Peyer's patch (tissue), 4 donors: Measurements from ENCODE around the gene PRSS33. TPM values are rescaled to one million over a fixed set of nuclear protein-coding genes. Genes with fewer than 3 reads are reported as not detected.

Experiments used
- DNase-seq, 3 donors: peaks; one replicate each; pipeline ENCODE4 v3.0.0-alpha.2; 2017 to 2019
- H3K27ac ChIP-seq, 4 donors: fragments of 200-600 bp; sonication (generic); one replicate each; pipeline ENCODE4 v1.5.1; 2016 to 2019
- H3K27me3 ChIP-seq, 2 donors: fragments of 200-600 bp; sonication (generic); one replicate each; pipeline ENCODE4 v1.5.1; 2019
- H3K36me3 ChIP-seq, 3 donors: fragments of 200-600 bp; sonication (generic); one replicate each; pipeline ENCODE4 v1.5.1; 2016 to 2019
- H3K4me1 ChIP-seq, 4 donors: fragments of 200-600 bp; sonication (generic); one replicate each; pipeline ENCODE4 v1.5.1; 2016 to 2019
- H3K4me3 ChIP-seq, 4 donors: fragments of 200-600 bp; sonication (generic); 1 replicate in 3 of 4; 2 replicates in 1 of 4; pipeline ENCODE4 v1.5.1; 2016 to 2019; ENCODE audit warnings: mild to moderate bottlenecking in 1 of 4
- H3K9me3 ChIP-seq, 4 donors: fragments of 200-600 bp; sonication (generic); one replicate each; pipeline ENCODE4 v1.5.1; 2016 to 2019; ENCODE audit warnings: mild to moderate bottlenecking in 1 of 4
- POLR2A ChIP-seq, 2 donors: fragments of 450-650 bp; IDR thresholded peaks; one replicate each; pipeline ENCODE4 v1.5.1; 2017; ENCODE audit warnings: antibody characterized with exemption in 2 of 2, mild to moderate bottlenecking in 2 of 2, moderate library complexity in 2 of 2
- total RNA-seq, 4 donors: library from RNA; depleted of rRNA; stranded (reverse); fragments of >200 nt; gene quantifications; one replicate each; pipeline ENCODE4 v1.1.0, GENCODE V29; 2016
- TF ChIP-seq, protein P1 (sequence below), 6 experiments: fragments of 450-650 bp in 4 of 6; fragments of 200-600 bp in 2 of 6; sonication (generic) in 1 of 6; IDR thresholded peaks; one replicate each; pipeline ENCODE4 v1.5.1; 2017 to 2019; ENCODE audit warnings: antibody characterized with exemption in 6 of 6, mild to moderate bottlenecking in 3 of 6, moderate library complexity in 1 of 6

PRSS33 gene
- total RNA-seq, 4 donors from 2014 or later, result not detected

DNA sequence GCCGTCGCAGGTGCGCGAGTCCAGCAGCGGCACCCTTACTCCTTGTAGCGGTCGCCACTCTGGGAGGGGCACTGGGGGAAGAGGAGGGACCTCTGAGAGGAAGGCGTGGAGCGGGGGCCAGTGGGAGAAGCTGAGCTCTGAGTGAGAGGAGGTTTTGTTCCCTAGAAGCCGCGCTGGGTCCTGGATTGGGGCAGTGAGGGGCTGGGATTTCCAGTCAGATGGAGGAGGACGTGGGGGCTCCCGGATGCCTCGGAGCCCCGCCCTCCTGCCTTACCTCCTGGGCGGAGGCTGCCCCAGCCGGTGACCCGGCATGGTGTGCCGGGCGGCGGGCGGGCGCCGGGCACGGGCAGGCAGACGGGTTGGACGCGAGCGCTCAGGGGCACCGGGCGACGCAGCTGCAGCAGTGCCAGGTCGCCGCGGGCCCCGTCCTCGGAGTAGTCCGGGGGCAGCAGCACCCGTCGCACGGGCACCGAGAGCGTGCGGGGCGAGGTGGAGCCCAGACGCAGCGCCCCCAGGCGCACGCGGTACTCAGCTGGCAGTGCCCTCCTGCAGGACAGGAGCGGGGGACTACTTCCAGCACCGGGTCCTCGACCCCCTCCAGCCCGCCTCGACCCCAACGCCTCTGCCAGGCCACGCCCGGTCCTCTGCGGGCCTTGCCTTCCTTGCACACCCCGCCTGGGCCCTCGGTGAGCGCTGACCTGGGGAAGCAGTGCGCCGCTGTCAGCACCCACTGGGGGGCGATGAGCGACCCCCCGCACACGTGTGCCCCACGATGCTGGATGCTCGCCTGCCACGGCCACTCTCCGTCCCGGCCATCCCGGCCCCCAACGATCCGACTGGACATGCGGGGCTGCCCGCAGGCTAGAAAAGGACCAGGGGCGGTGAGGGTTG lies 2.0 kb downstream of the PRSS33 start:
- Histone ChIP-seq H3K4me3 (peak overlapping the region; percentile 27 to 59 (median 52)), H3K36me3 (no peaks in the 10 kb centered on the region), H3K27me3 (peaks cover 0 to 8% of the 10 kb centered on the region in 2 donors), H3K9me3 (no peaks in the 10 kb centered on the region), H3K4me1 (peaks cover 0 to 21% (median 10%) of the 10 kb centered on the region in 4 donors), H3K27ac (peak overlapping the region in 1 of 4 donors; percentile 55)
- peak in 2 of 3 donors; percentile 53 for DNase-seq
- TF ChIP-seq, protein P1, sequence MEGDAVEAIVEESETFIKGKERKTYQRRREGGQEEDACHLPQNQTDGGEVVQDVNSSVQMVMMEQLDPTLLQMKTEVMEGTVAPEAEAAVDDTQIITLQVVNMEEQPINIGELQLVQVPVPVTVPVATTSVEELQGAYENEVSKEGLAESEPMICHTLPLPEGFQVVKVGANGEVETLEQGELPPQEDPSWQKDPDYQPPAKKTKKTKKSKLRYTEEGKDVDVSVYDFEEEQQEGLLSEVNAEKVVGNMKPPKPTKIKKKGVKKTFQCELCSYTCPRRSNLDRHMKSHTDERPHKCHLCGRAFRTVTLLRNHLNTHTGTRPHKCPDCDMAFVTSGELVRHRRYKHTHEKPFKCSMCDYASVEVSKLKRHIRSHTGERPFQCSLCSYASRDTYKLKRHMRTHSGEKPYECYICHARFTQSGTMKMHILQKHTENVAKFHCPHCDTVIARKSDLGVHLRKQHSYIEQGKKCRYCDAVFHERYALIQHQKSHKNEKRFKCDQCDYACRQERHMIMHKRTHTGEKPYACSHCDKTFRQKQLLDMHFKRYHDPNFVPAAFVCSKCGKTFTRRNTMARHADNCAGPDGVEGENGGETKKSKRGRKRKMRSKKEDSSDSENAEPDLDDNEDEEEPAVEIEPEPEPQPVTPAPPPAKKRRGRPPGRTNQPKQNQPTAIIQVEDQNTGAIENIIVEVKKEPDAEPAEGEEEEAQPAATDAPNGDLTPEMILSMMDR (IDR thresholded peaks at IDR 0.05), result peak in 1 of 6 experiments; percentile 14
- TF ChIP-seq POLR2A (IDR thresholded peaks at IDR 0.05), result no peak

DNA sequence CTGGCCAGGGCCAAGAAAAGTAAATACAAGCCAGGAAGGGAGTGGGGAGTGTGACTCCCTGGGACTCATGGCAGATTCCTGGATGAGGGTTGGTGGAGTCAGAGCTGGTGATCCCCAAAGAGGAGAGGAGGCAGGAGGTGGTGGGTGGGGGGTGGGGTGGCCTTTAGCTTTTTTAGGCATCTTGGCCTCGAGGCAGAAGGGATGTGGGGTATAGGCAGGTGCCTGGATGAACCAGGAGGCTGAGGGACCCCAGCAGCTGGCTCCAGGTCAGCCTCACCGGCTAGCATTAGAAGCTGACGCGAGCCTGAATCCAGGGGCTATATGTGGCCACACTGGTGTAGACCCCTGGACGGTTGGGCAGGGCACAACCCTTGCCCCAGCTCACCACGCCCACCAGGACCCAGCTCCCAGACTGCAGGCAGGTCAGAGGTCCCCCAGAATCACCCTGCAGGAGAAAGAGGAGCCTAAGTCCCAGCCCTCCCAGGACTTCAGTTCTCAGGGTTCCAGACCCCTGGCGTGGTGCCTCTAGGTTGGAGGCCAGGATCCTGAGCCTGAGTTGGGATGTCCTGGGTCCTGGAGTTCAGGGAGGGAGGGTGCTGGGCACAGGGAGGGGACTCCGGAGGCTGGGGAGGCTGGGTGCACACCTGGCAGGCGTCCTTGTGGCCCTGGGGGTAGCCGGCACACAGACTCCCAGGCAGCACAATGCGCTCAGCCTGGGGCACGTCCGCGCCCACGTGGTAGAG lies 2.8 kb downstream of the PRSS33 start:
- Histone ChIP-seq H3K4me3 (peak overlapping the region; percentile 27 to 59 (median 52)), H3K36me3 (no peaks in the 10 kb centered on the region), H3K27me3 (peaks cover 0 to 8% of the 10 kb centered on the region in 2 donors), H3K4me1 (peaks cover 0 to 21% (median 10%) of the 10 kb centered on the region in 4 donors), H3K27ac (peak overlapping the region in 1 of 4 donors; percentile 55), H3K9me3 (no peaks in the 10 kb centered on the region)
- DNase-seq, result peak in 2 of 3 donors; percentile 39 to 44
- no peak for TF ChIP-seq POLR2A (IDR thresholded peaks at IDR 0.05)
- TF ChIP-seq, protein P1 (IDR thresholded peaks at IDR 0.05), result no peak

DNA sequence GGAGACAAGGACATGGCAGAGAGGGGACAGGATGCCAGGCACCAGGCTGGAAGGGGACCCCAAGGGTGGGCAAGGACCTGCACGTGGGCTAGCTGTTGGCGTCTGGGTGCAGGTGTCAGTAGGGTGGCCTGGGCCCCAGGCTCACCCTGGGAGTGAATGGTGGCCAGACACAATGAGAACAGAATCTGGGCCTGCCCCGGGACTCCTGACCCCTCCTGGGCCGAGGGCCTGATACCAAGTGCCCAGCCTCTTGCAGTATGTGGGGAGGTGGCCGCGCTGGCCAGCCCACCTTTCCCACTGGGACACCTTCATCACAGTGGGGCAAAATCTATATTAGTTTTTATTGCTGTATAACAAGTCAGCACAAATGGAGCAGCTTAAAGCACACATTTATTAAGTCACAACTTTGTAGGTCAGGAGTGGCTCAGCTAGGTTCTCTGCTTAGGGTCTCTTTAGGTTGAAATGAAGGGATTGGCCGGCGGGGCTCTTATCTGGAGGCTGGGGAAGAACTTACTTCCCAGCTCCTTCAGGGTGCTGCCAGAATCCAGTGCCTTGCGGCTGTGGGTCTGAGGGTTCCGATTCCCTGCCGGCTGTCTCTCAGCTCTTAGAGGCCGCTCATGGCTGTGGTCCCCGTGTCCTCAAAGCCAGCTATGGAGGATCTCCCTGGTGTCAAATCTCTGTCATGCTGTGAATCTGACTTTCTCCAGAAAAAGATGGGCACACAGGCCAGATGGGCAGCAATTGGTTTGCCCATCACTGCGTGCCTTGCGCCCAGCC lies 3.6 kb downstream of the PRSS33 start:
- Histone ChIP-seq H3K9me3 (no peaks in the 10 kb centered on the region), H3K4me1 (peaks cover 0 to 21% (median 11%) of the 10 kb centered on the region in 4 donors), H3K27me3 (peaks cover 0 to 8% of the 10 kb centered on the region in 2 donors), H3K27ac (no peak overlapping the region), H3K36me3 (no peaks in the 10 kb centered on the region), H3K4me3 (no peak overlapping the region)
- peak in 2 of 3 donors; percentile 15 to 28 for DNase-seq
- TF ChIP-seq POLR2A (IDR thresholded peaks at IDR 0.05), result no peak
- TF ChIP-seq, protein P1 (IDR thresholded peaks at IDR 0.05), result no peak

DNA sequence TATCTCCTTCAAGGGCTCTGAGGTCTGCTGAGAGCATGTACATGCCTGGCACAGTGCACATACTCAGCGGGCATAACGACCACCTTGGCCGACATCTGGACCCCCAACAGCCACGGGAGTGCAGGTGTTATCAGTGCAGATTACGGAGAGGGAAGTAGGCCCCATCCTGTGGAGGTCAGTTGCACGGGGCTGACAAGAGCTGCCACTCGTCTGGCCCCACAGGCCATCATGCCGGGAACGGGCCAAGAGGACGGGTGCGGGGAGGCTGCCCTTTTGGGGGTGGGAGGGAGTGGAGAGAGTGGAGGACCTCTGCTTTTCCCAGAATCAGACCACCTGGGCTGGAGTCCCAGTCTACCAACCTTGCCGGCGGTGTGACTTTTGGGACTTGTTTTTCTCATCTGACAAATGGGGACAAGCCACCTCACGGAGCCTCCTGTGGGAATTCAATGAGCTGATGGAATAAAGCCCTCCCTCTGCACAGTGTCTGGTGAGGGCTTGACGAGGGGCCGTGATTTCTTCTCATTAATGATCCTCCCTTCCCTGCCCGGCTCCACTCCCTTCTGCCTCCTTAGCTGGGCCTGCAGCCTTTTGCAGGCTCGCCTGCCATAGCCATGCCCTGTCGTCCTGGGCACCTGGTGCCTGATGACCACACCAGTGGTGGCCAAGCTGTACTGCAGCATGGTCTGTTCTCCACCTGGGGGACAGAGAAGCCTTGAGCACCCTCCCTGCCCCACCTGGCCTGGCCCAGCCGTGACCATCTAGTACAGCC lies 4.6 kb downstream of the PRSS33 start:
- Histone ChIP-seq H3K27me3 (peaks cover 0 to 8% of the 10 kb centered on the region in 2 donors), H3K4me1 (peaks cover 0 to 28% (median 18%) of the 10 kb centered on the region in 4 donors), H3K9me3 (no peaks in the 10 kb centered on the region), H3K36me3 (no peaks in the 10 kb centered on the region), H3K27ac (no peak overlapping the region), H3K4me3 (no peak overlapping the region)
- DNase-seq, result peak in 2 of 3 donors; percentile 36 to 40
- TF ChIP-seq, protein P1 (IDR thresholded peaks at IDR 0.05), result no peak
- no peak for TF ChIP-seq POLR2A (IDR thresholded peaks at IDR 0.05)
